Measurements from ENCODE around the gene SVIL. TPM values are rescaled to one million over a fixed set of nuclear protein-coding genes. Genes with fewer than 3 reads are reported as not detected.

The SVIL gene
- total RNA-seq, 1 experiment from 2014 or later, result 15.3 TPM

- H2BK5ac ChIP-seq (ENCODE audit: insufficient read length, low read length), result no peak overlapping the region
- H3K9me3 ChIP-seq (ENCODE audit: control insufficient read depth, low read depth, low read length), result no peaks in the 10 kb centered on the region
- no peaks in the 10 kb centered on the region for H4K20me1 ChIP-seq (ENCODE audit: control insufficient read depth, insufficient read depth, insufficient read length)
- no peak overlapping the region for H2BK15ac ChIP-seq (ENCODE audit: low read depth, low read length)
- peaks cover 2% of the 10 kb centered on the region; the same call in 1 of the 2 replicates for H3K79me2 ChIP-seq (ENCODE audit: insufficient read depth, low read length)
- H3K9ac ChIP-seq (ENCODE audit: extremely low read depth, insufficient read length, low read length), result no peak overlapping the region
- no peak overlapping the region for H3T11ph ChIP-seq (ENCODE audit: low read length)
- no peak overlapping the region for H4K91ac ChIP-seq (ENCODE audit: insufficient read length, low read depth, low read length)
- H3K23ac ChIP-seq (ENCODE audit: insufficient read length, low read depth, low read length), result no peak overlapping the region
- H3K23me2 ChIP-seq (ENCODE audit: insufficient read length, low read depth, low read length, poor library complexity, severe bottlenecking), result no peaks in the 10 kb centered on the region
- Mint-ChIP-seq H3K27me3 (ENCODE audit: low read depth) (no peaks in the 10 kb centered on the region), H3K9me3 (no peaks in the 10 kb centered on the region), H3K4me1 (peaks cover 42% of the 10 kb centered on the region in 2 experiments), H3K4me3 (no peak overlapping the region), H3K36me3 (ENCODE audit: insufficient read depth in 1 of 3, low read depth in 3 of 3) (peaks cover 0 to 5% (median 0%) of the 10 kb centered on the region in 3 experiments; a peak in 2 of 7 replicates), H3K27ac (peak overlapping the region in 1 of 3 experiments; percentile 17; a peak in 1 of 7 replicates)
- H3K27ac ChIP-seq (ENCODE audit: insufficient read length, low read depth, low read length), result no peak overlapping the region
- no peaks in the 10 kb centered on the region for H3K27me3 ChIP-seq (ENCODE audit: insufficient read depth, low read length)
- H2BK20ac ChIP-seq (ENCODE audit: low read depth, low read length, poor library complexity, severe bottlenecking), result no peak overlapping the region
- H4K8ac ChIP-seq (replicated peaks; ENCODE audit: insufficient read length, low read depth, low read length), result no peak overlapping the region
- H2BK120ac ChIP-seq (ENCODE audit: low read depth, low read length, poor library complexity, severe bottlenecking), result no peak overlapping the region
- no peak overlapping the region for H4K5ac ChIP-seq (ENCODE audit: insufficient read length, low read depth, low read length)
- no peak overlapping the region for H3K4ac ChIP-seq (ENCODE audit: low read depth, low read length)
- H3K4me2 ChIP-seq (ENCODE audit: insufficient read depth, insufficient read length, low read length), result no peak overlapping the region
- H2AFZ ChIP-seq (ENCODE audit: low read length), result no peak overlapping the region
- no peak for DNase-seq
- no peak overlapping the region for H3K14ac ChIP-seq (ENCODE audit: insufficient read depth, low read length)
- TF ChIP-seq CTCF (conservative IDR thresholded peaks at IDR 0.05), result no peak
- H2AK5ac ChIP-seq (ENCODE audit: insufficient read length, low read length), result no peak overlapping the region
- H3K79me1 ChIP-seq (ENCODE audit: insufficient read depth, low read depth, low read length, poor library complexity, severe bottlenecking), result no peaks in the 10 kb centered on the region
- no peak overlapping the region for H2BK12ac ChIP-seq (ENCODE audit: insufficient read length, low read depth, low read length)
- no peak overlapping the region for H3K56ac ChIP-seq (ENCODE audit: insufficient read length, low read depth, low read length)
- WGBS (ENCODE audit: extremely low coverage, insufficient read length, low lambda C conversion rate), result no CpG with 5 or more reads among the region's 5 CpGs
- H3K4me1 ChIP-seq (ENCODE audit: insufficient read depth, low read length), result peaks cover 4% of the 10 kb centered on the region; the same call in 1 of the 2 replicates
- H3K18ac ChIP-seq (ENCODE audit: insufficient read length, low read depth, low read length), result no peak overlapping the region
Measured at GRCh38 chr10:29620112-29620690, 14.6 kb downstream of the SVIL start.
